HCT116 (cell line): ENCODE measurements around the gene TLE6. TPM values are rescaled to one million over a fixed set of nuclear protein-coding genes. Genes with fewer than 3 reads are reported as not detected.

Experiments used
- ATAC-seq: fragments of 200-7000 bp; cut with Tn5 transposase; 2 replicates; pipeline ENCODE4 v1.9.1; 2020; ENCODE audit warnings: mild to moderate bottlenecking, moderate library complexity
- BruUV-seq: library from RNA; stranded (reverse); fragments of 400-500 nt; replicated peaks from 2 replicates; lab custom pipeline; 2021; lab: Mats Ljungman, UMichigan
- CTCF ChIA-PET: fragments of 300-600 bp; sonication (Branson Sonifier 250); formaldehyde crosslinking; loops from one replicate; lab custom pipeline; 2021; ENCODE audit warnings: antibody characterized with exemption; lab: Charles Lee
- POLR2A ChIA-PET: fragments of 300-600, 350-600 bp; sonication (Branson Sonifier 250); formaldehyde crosslinking; loops from one replicate; lab custom pipeline; 2021; ENCODE audit warnings: antibody characterized with exemption; lab: Charles Lee
- RAD21 ChIA-PET, 2 experiments: fragments of 300-600 bp; sonication (Branson Sonifier 250); formaldehyde crosslinking; loops; one replicate each; lab custom pipeline; 2023; ENCODE audit warnings: low total read pairs in 2 of 2; ENCODE audit not compliant: uncharacterized antibody in 2 of 2, unreplicated experiment in 2 of 2, low non-redundant PET in 1 of 2; lab: Charles Lee
- DNase-seq: peaks from one replicate; pipeline ENCODE4 v3.0.0-alpha.2; 2010; ENCODE audit warnings: low read depth, low spot score
- H2AFZ ChIP-seq: fragments of 200-600 bp; shearing (Covaris generic), sonication (generic); 2 replicates; pipeline ENCODE4 v1.6.1; 2017; ENCODE audit warnings: low read depth, mixed run types, mixed read lengths, antibody characterized with exemption, low read length; ENCODE audit not compliant: poor library complexity, severe bottlenecking
- H3K27ac ChIP-seq: 2 replicates; pipeline ENCODE4 v1.5.1; 2012; ENCODE audit warnings: low read depth, low read length
- H3K27me3 ChIP-seq: fragments of 200-600 bp; sonication (generic); 2 replicates; pipeline ENCODE4 v1.6.1; 2016; ENCODE audit warnings: mixed run types, low read length, mixed read lengths; ENCODE audit not compliant: insufficient read depth
- H3K36me3 ChIP-seq, 2 experiments: fragments of 200-500 bp in 1 of 2; fragments of 200-600 bp in 1 of 2; sonication (Bioruptor generic) in 1 of 2; sonication (generic) in 1 of 2; 2 replicates each; pipeline versions ENCODE4 v1.5.1 to v1.6.1; 2014 to 2016; ENCODE audit warnings: low read length in 2 of 2, inconsistent platforms in 1 of 2, mixed read lengths in 1 of 2, mixed run types in 1 of 2; ENCODE audit not compliant: insufficient read depth in 2 of 2, control insufficient read depth in 1 of 2
- H3K4me1 ChIP-seq, 2 experiments: fragments of 200-600 bp in 1 of 2; sonication (generic) in 1 of 2; 2 replicates each; pipeline versions ENCODE4 v1.5.1 to v1.6.1; 2012 to 2017; ENCODE audit warnings: low read length in 2 of 2, inconsistent platforms in 1 of 2, mild to moderate bottlenecking in 1 of 2, mixed read lengths in 1 of 2, mixed run types in 1 of 2, moderate library complexity in 1 of 2; ENCODE audit not compliant: insufficient read depth in 2 of 2, control insufficient read depth in 1 of 2
- H3K4me2 ChIP-seq: fragments of 200-600 bp; sonication (generic); 2 replicates; pipeline ENCODE4 v1.6.1; 2017; ENCODE audit warnings: mixed run types, low read length, mixed read lengths
- H3K4me3 ChIP-seq, 2 experiments: fragments of 200-600 bp in 1 of 2; sonication (generic) in 1 of 2; replicated peaks in 1 of 2; 2 replicates each; pipeline ENCODE4 v1.5.1; 2011 to 2016; ENCODE audit warnings: low read length in 2 of 2, control low read depth in 1 of 2, low read depth in 1 of 2, mild to moderate bottlenecking in 1 of 2, mixed read lengths in 1 of 2, mixed run types in 1 of 2
- H3K79me2 ChIP-seq: fragments of 200-600 bp; sonication (generic); 2 replicates; pipeline ENCODE4 v1.6.1; 2017; ENCODE audit warnings: mild to moderate bottlenecking, mixed run types, low read length, moderate library complexity, mixed read lengths; ENCODE audit not compliant: insufficient read depth
- H3K9ac ChIP-seq: fragments of 200-600 bp; sonication (generic); 2 replicates; pipeline ENCODE4 v1.6.1; 2016; ENCODE audit warnings: low read length, mixed read lengths
- H3K9me2 ChIP-seq: fragments of 200-600 bp; sonication (generic), shearing (Covaris generic); 2 replicates; pipeline ENCODE4 v1.6.1; 2017; ENCODE audit warnings: mixed run types, mild to moderate bottlenecking, moderate library complexity; ENCODE audit not compliant: insufficient read depth
- H3K9me3 ChIP-seq, 2 experiments: fragments of 200-500 bp in 1 of 2; fragments of 200-600 bp in 1 of 2; sonication (Bioruptor generic) in 1 of 2; sonication (generic) in 1 of 2; 2 replicates each; pipeline ENCODE4 v1.6.1; 2014 to 2017; ENCODE audit warnings: low read length in 2 of 2, mixed read lengths in 2 of 2, inconsistent platforms in 1 of 2, low read depth in 1 of 2, mild to moderate bottlenecking in 1 of 2, mixed run types in 1 of 2, moderate library complexity in 1 of 2; ENCODE audit not compliant: control insufficient read depth in 1 of 2, insufficient read depth in 1 of 2
- H4K20me1 ChIP-seq: fragments of 200-600 bp; sonication (generic), shearing (Covaris generic); 2 replicates; pipeline ENCODE4 v1.6.1; 2017; ENCODE audit warnings: mixed run types, mild to moderate bottlenecking, moderate library complexity; ENCODE audit not compliant: insufficient read depth
- CBX3 ChIP-seq: IDR thresholded peaks from 2 replicates; pipeline ENCODE4 v1.6.1; 2012; ENCODE audit warnings: low read depth
- CEBPB ChIP-seq: IDR thresholded peaks from 2 replicates; pipeline ENCODE4 v1.6.1; 2012; ENCODE audit warnings: low read depth
- EGR1 ChIP-seq: IDR thresholded peaks from 2 replicates; pipeline ENCODE4 v1.6.1; 2012; ENCODE audit warnings: low read depth
- EZH2 ChIP-seq: fragments of 200-600 bp; sonication (generic); IDR thresholded peaks from 2 replicates; pipeline ENCODE4 v1.6.1; 2017; ENCODE audit warnings: antibody characterized with exemption, mixed run types
- EZH2phosphoT487 ChIP-seq: fragments of 200-600 bp; IDR thresholded peaks from 2 replicates; pipeline ENCODE4 v1.6.1; 2018; ENCODE audit warnings: antibody characterized with exemption, borderline replicate concordance
- JUND ChIP-seq: IDR thresholded peaks from 2 replicates; pipeline ENCODE4 v1.6.1; 2012
- POLR2A ChIP-seq: IDR thresholded peaks from 2 replicates; pipeline ENCODE4 v1.7.0; 2011; ENCODE audit warnings: borderline replicate concordance; ENCODE audit not compliant: insufficient read depth, insufficient read length; ENCODE audit errors: extremely low read depth
- POLR2AphosphoS5 ChIP-seq: IDR thresholded peaks from 2 replicates; pipeline ENCODE4 v1.6.1; 2011; ENCODE audit warnings: mild to moderate bottlenecking, low read depth, low read length, moderate library complexity
- RAD21 ChIP-seq: IDR thresholded peaks from 2 replicates; pipeline ENCODE4 v1.6.1; 2012; ENCODE audit warnings: low read depth, mild to moderate bottlenecking
- SIN3A ChIP-seq: IDR thresholded peaks from 2 replicates; pipeline ENCODE4 v1.6.1; 2012; ENCODE audit warnings: low read depth
- SP1 ChIP-seq: IDR thresholded peaks from 2 replicates; pipeline ENCODE4 v1.6.1; 2012; ENCODE audit warnings: low read depth
- SRF ChIP-seq: IDR thresholded peaks from 2 replicates; pipeline ENCODE4 v1.6.1; 2012; ENCODE audit warnings: low read depth
- YY1 ChIP-seq: IDR thresholded peaks from 2 replicates; pipeline ENCODE4 v1.6.1; 2011; ENCODE audit warnings: low read length, low read depth, moderate library complexity, mild to moderate bottlenecking; ENCODE audit not compliant: insufficient replicate concordance; ENCODE audit errors: extremely low read depth
- ZFX ChIP-seq: fragments of 450-650 bp; IDR thresholded peaks from 2 replicates; pipeline ENCODE4 v1.6.1; 2017
- ZNF274 ChIP-seq: fragments of 200-500 bp; sonication (Bioruptor generic); IDR thresholded peaks from 2 replicates; pipeline ENCODE4 v1.6.1; 2014; ENCODE audit warnings: mild to moderate bottlenecking, low read depth, low read length, inconsistent platforms
- intact Hi-C: fragments of 100-400 bp; cut with micrococcal nuclease; formaldehyde crosslinking; loops from 2 replicates; pipeline ENCODE4 v1.10.0; 2022
- total RNA-seq: library from RNA; stranded (reverse); gene quantifications from one replicate; pipeline ENCODE4 v1.2.1, GENCODE V29; 2021; ENCODE audit not compliant: unreplicated experiment
- TF ChIP-seq, protein P1 (sequence below): IDR thresholded peaks from 2 replicates; pipeline ENCODE4 v1.6.1; 2012; ENCODE audit warnings: low read depth
- TF ChIP-seq, protein P2 (sequence below), 3 experiments: fragments of 200-600 bp in 1 of 3; sonication (generic) in 1 of 3; IDR thresholded peaks in 2 of 3; conservative IDR thresholded peaks in 1 of 3; 2 replicates each; pipeline ENCODE4 v1.5.1; 2012 to 2017; ENCODE audit warnings: low read depth in 2 of 3, low read length in 2 of 3, antibody characterized with exemption in 1 of 3, borderline replicate concordance in 1 of 3, control low read depth in 1 of 3, mild to moderate bottlenecking in 1 of 3, mixed read lengths in 1 of 3, mixed run types in 1 of 3, moderate library complexity in 1 of 3; ENCODE audit not compliant: insufficient read depth in 1 of 3
- TF ChIP-seq, protein P3 (sequence below): IDR thresholded peaks from 2 replicates; pipeline ENCODE4 v1.6.1; 2012
- TF ChIP-seq, protein P4 (sequence below): IDR thresholded peaks from 2 replicates; pipeline ENCODE4 v1.6.1; 2012

TLE6 gene
- total RNA-seq, 1 experiment from 2014 or later = 10.9 TPM

DNA sequence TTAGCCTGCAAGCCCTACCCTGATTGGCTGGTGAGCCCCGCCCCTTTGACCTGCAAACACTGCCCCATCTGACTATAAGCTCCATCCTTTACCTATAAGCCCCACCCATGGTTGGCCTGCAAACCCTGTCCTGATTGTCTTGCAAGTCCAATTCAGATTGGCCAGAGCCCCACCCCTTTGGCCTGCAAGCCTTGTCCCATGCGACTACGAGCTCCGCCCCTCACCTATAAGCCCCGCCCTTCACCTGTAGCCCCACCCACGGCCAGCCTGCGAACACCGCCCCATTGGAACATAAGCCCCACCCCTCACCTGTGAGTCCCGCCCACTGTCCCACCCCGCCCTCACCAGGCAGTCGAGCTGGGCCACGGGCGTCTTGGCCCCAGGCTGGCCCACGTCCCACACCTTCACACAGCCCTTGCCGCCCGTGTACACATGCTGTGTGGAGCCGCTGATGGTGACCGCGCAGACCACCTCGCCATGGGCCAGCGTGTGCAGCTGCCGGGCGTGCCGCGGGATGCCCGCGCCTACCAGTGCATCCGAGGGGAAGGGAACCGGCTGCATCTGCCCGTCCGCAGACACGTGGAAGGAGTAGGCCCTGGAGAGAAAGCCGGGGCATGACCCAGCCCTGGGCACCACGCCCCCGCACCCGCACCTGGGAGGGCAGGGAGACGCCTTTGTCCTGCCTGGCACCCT is 28.9 kb downstream of the TLE6 start:
- TF ChIP-seq, protein P1, sequence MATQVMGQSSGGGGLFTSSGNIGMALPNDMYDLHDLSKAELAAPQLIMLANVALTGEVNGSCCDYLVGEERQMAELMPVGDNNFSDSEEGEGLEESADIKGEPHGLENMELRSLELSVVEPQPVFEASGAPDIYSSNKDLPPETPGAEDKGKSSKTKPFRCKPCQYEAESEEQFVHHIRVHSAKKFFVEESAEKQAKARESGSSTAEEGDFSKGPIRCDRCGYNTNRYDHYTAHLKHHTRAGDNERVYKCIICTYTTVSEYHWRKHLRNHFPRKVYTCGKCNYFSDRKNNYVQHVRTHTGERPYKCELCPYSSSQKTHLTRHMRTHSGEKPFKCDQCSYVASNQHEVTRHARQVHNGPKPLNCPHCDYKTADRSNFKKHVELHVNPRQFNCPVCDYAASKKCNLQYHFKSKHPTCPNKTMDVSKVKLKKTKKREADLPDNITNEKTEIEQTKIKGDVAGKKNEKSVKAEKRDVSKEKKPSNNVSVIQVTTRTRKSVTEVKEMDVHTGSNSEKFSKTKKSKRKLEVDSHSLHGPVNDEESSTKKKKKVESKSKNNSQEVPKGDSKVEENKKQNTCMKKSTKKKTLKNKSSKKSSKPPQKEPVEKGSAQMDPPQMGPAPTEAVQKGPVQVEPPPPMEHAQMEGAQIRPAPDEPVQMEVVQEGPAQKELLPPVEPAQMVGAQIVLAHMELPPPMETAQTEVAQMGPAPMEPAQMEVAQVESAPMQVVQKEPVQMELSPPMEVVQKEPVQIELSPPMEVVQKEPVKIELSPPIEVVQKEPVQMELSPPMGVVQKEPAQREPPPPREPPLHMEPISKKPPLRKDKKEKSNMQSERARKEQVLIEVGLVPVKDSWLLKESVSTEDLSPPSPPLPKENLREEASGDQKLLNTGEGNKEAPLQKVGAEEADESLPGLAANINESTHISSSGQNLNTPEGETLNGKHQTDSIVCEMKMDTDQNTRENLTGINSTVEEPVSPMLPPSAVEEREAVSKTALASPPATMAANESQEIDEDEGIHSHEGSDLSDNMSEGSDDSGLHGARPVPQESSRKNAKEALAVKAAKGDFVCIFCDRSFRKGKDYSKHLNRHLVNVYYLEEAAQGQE = no peak
- TF ChIP-seq ZFX (no peak), SRF (no peak), CEBPB (no peak), RAD21 (no peak), CBX3 (no peak), SP1 (no peak), JUND (no peak), POLR2AphosphoS5 (no peak), EGR1 (no peak), ZNF274 (no peak), SIN3A (no peak), EZH2 (no peak), POLR2A (no peak), EZH2phosphoT487 (no peak), YY1 (no peak)
- TF ChIP-seq, protein P2, sequence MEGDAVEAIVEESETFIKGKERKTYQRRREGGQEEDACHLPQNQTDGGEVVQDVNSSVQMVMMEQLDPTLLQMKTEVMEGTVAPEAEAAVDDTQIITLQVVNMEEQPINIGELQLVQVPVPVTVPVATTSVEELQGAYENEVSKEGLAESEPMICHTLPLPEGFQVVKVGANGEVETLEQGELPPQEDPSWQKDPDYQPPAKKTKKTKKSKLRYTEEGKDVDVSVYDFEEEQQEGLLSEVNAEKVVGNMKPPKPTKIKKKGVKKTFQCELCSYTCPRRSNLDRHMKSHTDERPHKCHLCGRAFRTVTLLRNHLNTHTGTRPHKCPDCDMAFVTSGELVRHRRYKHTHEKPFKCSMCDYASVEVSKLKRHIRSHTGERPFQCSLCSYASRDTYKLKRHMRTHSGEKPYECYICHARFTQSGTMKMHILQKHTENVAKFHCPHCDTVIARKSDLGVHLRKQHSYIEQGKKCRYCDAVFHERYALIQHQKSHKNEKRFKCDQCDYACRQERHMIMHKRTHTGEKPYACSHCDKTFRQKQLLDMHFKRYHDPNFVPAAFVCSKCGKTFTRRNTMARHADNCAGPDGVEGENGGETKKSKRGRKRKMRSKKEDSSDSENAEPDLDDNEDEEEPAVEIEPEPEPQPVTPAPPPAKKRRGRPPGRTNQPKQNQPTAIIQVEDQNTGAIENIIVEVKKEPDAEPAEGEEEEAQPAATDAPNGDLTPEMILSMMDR (IDR thresholded peaks at IDR 0.05 in 2 of 3, conservative IDR thresholded peaks at IDR 0.05 in 1 of 3; ENCODE audit: borderline replicate concordance in 1 of 3, insufficient read depth in 1 of 3, low read depth in 2 of 3, low read length in 2 of 3) = no peak
- TF ChIP-seq, protein P3, sequence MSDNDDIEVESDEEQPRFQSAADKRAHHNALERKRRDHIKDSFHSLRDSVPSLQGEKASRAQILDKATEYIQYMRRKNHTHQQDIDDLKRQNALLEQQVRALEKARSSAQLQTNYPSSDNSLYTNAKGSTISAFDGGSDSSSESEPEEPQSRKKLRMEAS = no peak
- TF ChIP-seq, protein P4, sequence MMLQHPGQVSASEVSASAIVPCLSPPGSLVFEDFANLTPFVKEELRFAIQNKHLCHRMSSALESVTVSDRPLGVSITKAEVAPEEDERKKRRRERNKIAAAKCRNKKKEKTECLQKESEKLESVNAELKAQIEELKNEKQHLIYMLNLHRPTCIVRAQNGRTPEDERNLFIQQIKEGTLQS = no peak
- ChIA-PET POLR2A (interaction anchor here (1.1 to 1.7 kb wide), 2 partner anchors 23 to 29 kb away, joined by 3 to 5 read pairs; partner anchors contain the start of gene TLE6), CTCF (interaction anchor here (1.0 kb wide), 1 partner anchor 55 kb away, joined by 3 read pairs; no protein-coding TSS in a partner anchor), RAD21 (no interaction called here)
- H3K9me3 ChIP-seq = no peaks in the 10 kb centered on the region
- H3K27me3 ChIP-seq = no peaks in the 10 kb centered on the region
- peak; percentile 97 for ATAC-seq
- H3K36me3 ChIP-seq = no peaks in the 10 kb centered on the region; a peak in 1 of 4 replicates
- no peak overlapping the region for H3K4me3 ChIP-seq
- H3K27ac ChIP-seq = no peak overlapping the region
- peak; percentile 69 for DNase-seq
- peaks cover 0 to 3% of the 10 kb centered on the region in 2 experiments; a peak in 1 of 4 replicates for H3K4me1 ChIP-seq
- H3K79me2 ChIP-seq = no peaks in the 10 kb centered on the region
- intact Hi-C loops = no loop called here
- H4K20me1 ChIP-seq = no peaks in the 10 kb centered on the region
- H3K9me2 ChIP-seq = no peaks in the 10 kb centered on the region
- no peak overlapping the region for H2AFZ ChIP-seq
- BruUV-seq = no TSS peak
- no peak overlapping the region for H3K4me2 ChIP-seq
- no peak overlapping the region for H3K9ac ChIP-seq
